Astrocyte (in vitro differentiated cells and primary cell): ENCODE results near the gene CCDC43. TPM values are rescaled to one million over a fixed set of nuclear protein-coding genes. Genes with fewer than 3 reads are reported as not detected.
A peak's percentile ranks its signal among the peaks of the same experiment; 100 is the strongest.
"Not testable (repeated sequence)": the region's sequence is repeated elsewhere in the genome, so short reads cannot be mapped to it uniquely, and the experiment has no call there.

Experiments
- DNase-seq: peaks from one replicate; pipeline ENCODE4 v3.0.0-alpha.2; 2010; ENCODE audit warnings: low read depth
- FAIRE-seq: peaks from 2 replicates; lab custom pipeline; 2011; peaks lifted over from hg19 to GRCh38; lab: Jason Lieb, UNC
- H2AFZ ChIP-seq: 2 replicates; pipeline ENCODE4 v1.6.0; 2012; ENCODE audit warnings: low read depth, low read length, inconsistent platforms
- H3K27ac ChIP-seq: 2 replicates; pipeline ENCODE4 v1.5.1; 2011; ENCODE audit warnings: low read depth, low read length, inconsistent platforms
- H3K27me3 ChIP-seq: 2 replicates; pipeline ENCODE4 v1.6.0; 2011; ENCODE audit warnings: low read length, inconsistent platforms; ENCODE audit not compliant: insufficient read depth
- H3K36me3 ChIP-seq: 2 replicates; pipeline ENCODE4 v1.5.1; 2011; ENCODE audit warnings: low read length, inconsistent platforms; ENCODE audit not compliant: insufficient read depth
- H3K4me1 ChIP-seq: 2 replicates; pipeline ENCODE4 v1.5.1; 2011; ENCODE audit warnings: low read length, inconsistent platforms; ENCODE audit not compliant: insufficient read depth
- H3K4me2 ChIP-seq: 2 replicates; pipeline ENCODE4 v1.6.0; 2012; ENCODE audit warnings: low read length, inconsistent platforms
- H3K4me3 ChIP-seq: 2 replicates; pipeline ENCODE4 v1.5.1; 2011; ENCODE audit warnings: low read depth, mild to moderate bottlenecking, low read length, inconsistent platforms; ENCODE audit not compliant: insufficient read depth
- H3K79me2 ChIP-seq: 2 replicates; pipeline ENCODE4 v1.6.0; 2012; ENCODE audit warnings: mild to moderate bottlenecking, low read length, inconsistent platforms; ENCODE audit not compliant: insufficient read depth
- H3K9ac ChIP-seq: 2 replicates; pipeline ENCODE4 v1.6.0; 2012; ENCODE audit warnings: mild to moderate bottlenecking, low read length, inconsistent platforms
- H3K9me3 ChIP-seq: 2 replicates; pipeline ENCODE4 v1.5.1; 2012; ENCODE audit warnings: low read depth, mild to moderate bottlenecking, low read length, inconsistent platforms; ENCODE audit not compliant: insufficient read depth
- H4K20me1 ChIP-seq: 2 replicates; pipeline ENCODE4 v1.6.0; 2012; ENCODE audit warnings: low read length, inconsistent platforms; ENCODE audit not compliant: insufficient read depth
- H3K27ac Mint-ChIP-seq: one replicate; pipeline ENCODE4 v1.8.0; 2021; ENCODE audit warnings: mild to moderate bottlenecking, mixed read lengths; ENCODE audit not compliant: unreplicated experiment
- H3K27me3 Mint-ChIP-seq: one replicate; pipeline ENCODE4 v1.8.0; 2021; ENCODE audit warnings: low read depth, mixed read lengths; ENCODE audit not compliant: unreplicated experiment
- H3K36me3 Mint-ChIP-seq: one replicate; pipeline ENCODE4 v1.8.0; 2021; ENCODE audit warnings: low read depth, mixed read lengths; ENCODE audit not compliant: unreplicated experiment
- H3K4me1 Mint-ChIP-seq: one replicate; pipeline ENCODE4 v1.8.0; 2021; ENCODE audit warnings: low read depth, mixed read lengths; ENCODE audit not compliant: unreplicated experiment
- H3K4me3 Mint-ChIP-seq: one replicate; pipeline ENCODE4 v1.8.0; 2021; ENCODE audit warnings: mild to moderate bottlenecking, moderate library complexity, mixed read lengths; ENCODE audit not compliant: unreplicated experiment
- H3K9me3 Mint-ChIP-seq: one replicate; pipeline ENCODE4 v1.8.0; 2021; ENCODE audit warnings: mild to moderate bottlenecking, mixed read lengths; ENCODE audit not compliant: unreplicated experiment
- EZH2 ChIP-seq: IDR thresholded peaks from 2 replicates; pipeline ENCODE4 v1.6.1; 2012; ENCODE audit warnings: mild to moderate bottlenecking, low read length, inconsistent platforms; ENCODE audit not compliant: insufficient read depth
- total RNA-seq: library from RNA; stranded (reverse); gene quantifications from 2 replicates; pipeline ENCODE4 v1.2.1, GENCODE V29; 2021
- TF ChIP-seq, protein P1 (sequence below): IDR thresholded peaks from 2 replicates; pipeline ENCODE4 v1.5.1; 2011; ENCODE audit warnings: low read depth, mild to moderate bottlenecking, inconsistent platforms, low read length, moderate library complexity; ENCODE audit not compliant: insufficient read depth

The CCDC43 gene
- total RNA-seq, 1 donor from 2014 or later, result 31.9 TPM

DNA sequence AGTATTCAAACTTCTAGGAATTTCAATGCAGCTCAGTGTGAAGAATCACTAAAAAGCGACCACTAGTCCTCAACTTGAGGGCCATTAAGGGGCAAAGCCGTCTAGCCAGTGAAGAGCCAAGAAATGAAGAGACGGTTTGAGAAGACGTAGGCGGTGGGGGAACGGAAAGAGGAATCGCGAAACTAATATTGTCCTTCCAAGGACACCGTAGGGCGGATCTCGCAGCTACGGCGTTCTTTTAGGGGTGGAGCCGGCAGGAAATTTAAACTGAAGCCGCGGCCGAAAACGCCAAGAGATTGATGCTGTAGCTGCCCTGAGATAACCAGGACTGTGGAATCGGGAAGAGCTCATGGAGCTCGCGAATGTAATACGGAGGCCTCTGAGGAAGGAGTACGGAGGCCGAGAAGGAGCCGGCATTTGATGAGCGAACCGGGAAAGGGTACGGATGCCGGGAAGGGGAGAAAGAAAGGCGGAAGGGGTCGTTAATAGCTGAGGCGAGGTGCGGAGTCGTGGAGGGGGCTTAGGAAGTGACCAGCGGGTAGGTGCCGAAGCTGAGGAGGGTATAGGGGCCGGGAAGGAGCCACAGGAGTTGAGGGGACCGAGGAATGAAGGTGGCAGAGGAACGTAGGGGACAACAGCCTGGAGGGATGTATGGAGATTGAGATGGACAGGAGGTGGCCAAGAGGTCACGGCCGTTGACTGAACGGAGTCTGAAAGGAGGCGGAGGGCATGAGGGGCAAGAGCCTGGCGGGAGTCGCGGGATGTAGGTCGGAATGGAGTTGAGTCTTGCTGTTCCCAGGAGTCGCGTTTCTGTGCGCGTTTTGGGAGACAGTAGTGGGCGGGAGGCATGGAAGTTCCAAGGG is 19.1 kb upstream of the CCDC43 start, which contains the start of gene DBF4B:
Gene DBF4B (plus strand): TSS at position 265 of the 863 bp plus-strand sequence. CDS start 156 bp downstream, at position 421.
- H3K27ac ChIP-seq, result peak within 1 kb of the TSS; percentile 81
- no peak within 1 kb of the TSS for H3K4me3 Mint-ChIP-seq
- FAIRE-seq, result no peak

DNA sequence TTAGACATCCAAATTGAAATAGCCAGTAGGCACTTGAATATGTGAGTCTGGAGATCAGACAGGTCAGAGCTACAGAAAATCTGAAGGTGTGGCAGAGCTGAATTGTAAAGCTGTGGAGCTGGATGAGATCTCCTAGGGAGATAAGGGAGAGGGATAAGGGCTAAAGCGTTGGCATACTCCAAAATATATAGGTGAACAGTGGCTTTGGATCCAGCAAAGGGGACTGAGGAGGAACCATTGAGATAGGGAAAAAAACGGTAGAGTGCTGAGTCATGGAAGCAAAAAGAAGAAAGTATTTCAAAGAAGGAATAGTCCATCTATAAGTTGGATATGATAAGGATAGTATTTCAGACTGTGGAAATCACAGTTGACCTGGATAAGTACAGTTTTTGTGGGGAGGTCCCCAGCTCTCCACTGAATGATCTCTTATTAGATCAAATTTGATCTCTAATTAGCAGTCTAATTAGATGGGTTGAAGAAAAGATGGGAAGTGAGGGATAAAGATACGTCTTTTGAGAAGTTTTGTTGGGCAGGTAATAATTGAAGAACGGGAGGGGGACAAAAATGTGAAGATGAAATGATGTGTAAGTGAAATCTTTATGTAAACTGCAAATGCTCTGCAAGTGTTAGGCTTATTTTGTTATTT is 18.3 kb upstream of the CCDC43 start:
- DNase-seq, result no peak
- H3K27ac ChIP-seq, result peak overlapping the region; percentile 81
- peak overlapping the region; percentile 96 for H3K4me3 ChIP-seq
- H3K27me3 ChIP-seq, result no peaks in the 10 kb centered on the region
- no peaks in the 10 kb centered on the region for H3K4me1 Mint-ChIP-seq
- H3K4me3 Mint-ChIP-seq, result no peak overlapping the region
- H3K36me3 ChIP-seq, result no peaks in the 10 kb centered on the region
- no peaks in the 10 kb centered on the region for H3K9me3 Mint-ChIP-seq
- H3K27ac Mint-ChIP-seq, result no peak overlapping the region
- peak overlapping the region; percentile 95 for H3K4me2 ChIP-seq
- no peak for TF ChIP-seq EZH2
- TF ChIP-seq, protein P1, sequence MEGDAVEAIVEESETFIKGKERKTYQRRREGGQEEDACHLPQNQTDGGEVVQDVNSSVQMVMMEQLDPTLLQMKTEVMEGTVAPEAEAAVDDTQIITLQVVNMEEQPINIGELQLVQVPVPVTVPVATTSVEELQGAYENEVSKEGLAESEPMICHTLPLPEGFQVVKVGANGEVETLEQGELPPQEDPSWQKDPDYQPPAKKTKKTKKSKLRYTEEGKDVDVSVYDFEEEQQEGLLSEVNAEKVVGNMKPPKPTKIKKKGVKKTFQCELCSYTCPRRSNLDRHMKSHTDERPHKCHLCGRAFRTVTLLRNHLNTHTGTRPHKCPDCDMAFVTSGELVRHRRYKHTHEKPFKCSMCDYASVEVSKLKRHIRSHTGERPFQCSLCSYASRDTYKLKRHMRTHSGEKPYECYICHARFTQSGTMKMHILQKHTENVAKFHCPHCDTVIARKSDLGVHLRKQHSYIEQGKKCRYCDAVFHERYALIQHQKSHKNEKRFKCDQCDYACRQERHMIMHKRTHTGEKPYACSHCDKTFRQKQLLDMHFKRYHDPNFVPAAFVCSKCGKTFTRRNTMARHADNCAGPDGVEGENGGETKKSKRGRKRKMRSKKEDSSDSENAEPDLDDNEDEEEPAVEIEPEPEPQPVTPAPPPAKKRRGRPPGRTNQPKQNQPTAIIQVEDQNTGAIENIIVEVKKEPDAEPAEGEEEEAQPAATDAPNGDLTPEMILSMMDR, result no peak
- no peak for FAIRE-seq
- H3K9me3 ChIP-seq, result no peaks in the 10 kb centered on the region
- H3K4me1 ChIP-seq, result peaks cover 14% of the 10 kb centered on the region
- peaks cover 29% of the 10 kb centered on the region for H3K79me2 ChIP-seq
- H4K20me1 ChIP-seq, result no peaks in the 10 kb centered on the region
- H3K9ac ChIP-seq, result peak overlapping the region; percentile 90
- peaks cover 2% of the 10 kb centered on the region for H3K27me3 Mint-ChIP-seq
- peak overlapping the region; percentile 91 for H2AFZ ChIP-seq
- no peaks in the 10 kb centered on the region for H3K36me3 Mint-ChIP-seq

More for the DNA sequence above, 19.1 kb upstream of the CCDC43 start, which contains the start of gene DBF4B:
- DNase-seq, result peak; percentile 88
- Mint-ChIP-seq H3K27ac (no peak within 1 kb of the TSS), H3K4me1 (no peaks in the 10 kb centered on the region), H3K27me3 (peaks cover 2% of the 10 kb centered on the region), H3K36me3 (no peaks in the 10 kb centered on the region), H3K9me3 (no peaks in the 10 kb centered on the region)
- no peaks in the 10 kb centered on the region for H4K20me1 ChIP-seq
- peaks cover 29% of the 10 kb centered on the region for H3K79me2 ChIP-seq
- no peaks in the 10 kb centered on the region for H3K27me3 ChIP-seq
- H3K36me3 ChIP-seq, result peaks cover under 1% of the 10 kb centered on the region
- peak within 1 kb of the TSS; percentile 95 for H3K4me2 ChIP-seq
- TF ChIP-seq, protein P1, result no peak
- TF ChIP-seq EZH2, result no peak
- H3K4me3 ChIP-seq, result peak within 1 kb of the TSS; percentile 96
- no peaks in the 10 kb centered on the region for H3K9me3 ChIP-seq
- peaks cover 14% of the 10 kb centered on the region for H3K4me1 ChIP-seq
- H3K9ac ChIP-seq, result peak within 1 kb of the TSS; percentile 90
- peak within 1 kb of the TSS; percentile 91 for H2AFZ ChIP-seq

DNA sequence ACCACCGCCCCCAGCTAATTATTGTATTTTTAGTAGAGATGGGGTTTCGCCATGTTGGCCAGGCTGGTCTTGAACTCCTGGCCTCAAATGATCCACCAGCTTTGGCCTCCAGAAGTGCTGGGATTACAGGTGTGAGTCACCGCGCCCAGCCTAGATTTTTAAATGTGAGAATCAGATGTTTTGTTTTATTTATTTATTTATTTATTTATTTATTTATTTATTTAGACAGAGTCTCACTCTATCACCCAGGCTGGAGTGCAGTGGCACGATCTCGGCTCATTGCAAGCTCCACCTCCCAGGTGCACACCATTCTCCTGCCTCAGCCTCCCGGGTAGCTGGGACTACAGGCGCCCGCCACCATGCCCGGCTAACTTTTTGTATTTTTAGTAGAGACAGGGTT is 10.7 kb upstream of the CCDC43 start:
- not testable (repeated sequence) for H3K27ac ChIP-seq, H3K4me1 ChIP-seq, H3K4me3 Mint-ChIP-seq, H3K27me3 ChIP-seq, H3K9me3 ChIP-seq, FAIRE-seq, H3K4me1 Mint-ChIP-seq, H3K27ac Mint-ChIP-seq, H3K9me3 Mint-ChIP-seq, H4K20me1 ChIP-seq, H2AFZ ChIP-seq, H3K4me3 ChIP-seq, H3K36me3 ChIP-seq, DNase-seq, H3K79me2 ChIP-seq, H3K9ac ChIP-seq, H3K4me2 ChIP-seq, H3K36me3 Mint-ChIP-seq, H3K27me3 Mint-ChIP-seq
